ENCODE measurements around the gene SGCD.

Gene SGCD

GRCh38 chr5:156451505-156451904, 124.5 kb downstream of the SGCD start:
- no peak for DNase-seq (ENCODE audit: extremely low read depth, insufficient read length)
- TF ChIP-seq, protein P1, sequence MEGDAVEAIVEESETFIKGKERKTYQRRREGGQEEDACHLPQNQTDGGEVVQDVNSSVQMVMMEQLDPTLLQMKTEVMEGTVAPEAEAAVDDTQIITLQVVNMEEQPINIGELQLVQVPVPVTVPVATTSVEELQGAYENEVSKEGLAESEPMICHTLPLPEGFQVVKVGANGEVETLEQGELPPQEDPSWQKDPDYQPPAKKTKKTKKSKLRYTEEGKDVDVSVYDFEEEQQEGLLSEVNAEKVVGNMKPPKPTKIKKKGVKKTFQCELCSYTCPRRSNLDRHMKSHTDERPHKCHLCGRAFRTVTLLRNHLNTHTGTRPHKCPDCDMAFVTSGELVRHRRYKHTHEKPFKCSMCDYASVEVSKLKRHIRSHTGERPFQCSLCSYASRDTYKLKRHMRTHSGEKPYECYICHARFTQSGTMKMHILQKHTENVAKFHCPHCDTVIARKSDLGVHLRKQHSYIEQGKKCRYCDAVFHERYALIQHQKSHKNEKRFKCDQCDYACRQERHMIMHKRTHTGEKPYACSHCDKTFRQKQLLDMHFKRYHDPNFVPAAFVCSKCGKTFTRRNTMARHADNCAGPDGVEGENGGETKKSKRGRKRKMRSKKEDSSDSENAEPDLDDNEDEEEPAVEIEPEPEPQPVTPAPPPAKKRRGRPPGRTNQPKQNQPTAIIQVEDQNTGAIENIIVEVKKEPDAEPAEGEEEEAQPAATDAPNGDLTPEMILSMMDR (IDR thresholded peaks at IDR 0.05; ENCODE audit: insufficient read depth, low read length, poor library complexity, severe bottlenecking), result no peak
- Histone ChIP-seq H3K36me3 (ENCODE audit: control insufficient read depth, insufficient read depth, low read length) (no peaks in the 10 kb centered on the region), H3K4me3 (replicated peaks; ENCODE audit: low read depth, low read length) (no peak overlapping the region), H3K27me3 (replicated peaks; ENCODE audit: control insufficient read depth, insufficient read depth, low read length) (no peaks in the 10 kb centered on the region)

DNA sequence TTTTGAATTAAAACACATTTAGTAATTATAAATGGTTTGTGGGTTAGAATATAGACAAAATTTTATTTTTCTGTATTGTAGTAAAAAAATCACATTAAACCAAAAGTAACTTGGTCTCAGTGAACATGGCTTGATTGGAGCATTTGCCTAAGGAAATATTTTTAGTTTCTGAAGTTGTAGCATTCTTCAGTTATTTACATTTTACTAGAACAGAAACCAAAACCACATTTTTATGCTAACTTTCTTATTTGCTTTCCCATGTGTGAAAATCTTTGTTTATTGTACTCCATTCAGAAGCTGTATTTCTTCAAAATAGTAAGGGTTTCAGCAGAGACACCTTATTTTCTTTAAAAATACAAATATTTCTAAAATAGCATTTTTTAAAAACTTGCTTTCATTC, 129.9 kb downstream of the SGCD start:
- DNase-seq (ENCODE audit: extremely low read depth, insufficient read length), result no peak
- H3K36me3 ChIP-seq (ENCODE audit: control insufficient read depth, insufficient read depth, low read length), result no peaks in the 10 kb centered on the region
- TF ChIP-seq, protein P1 (IDR thresholded peaks at IDR 0.05; ENCODE audit: insufficient read depth, low read length, poor library complexity, severe bottlenecking), result no peak

GRCh38 chr5:156459812-156460385, 132.9 kb downstream of the SGCD start:
- no peak overlapping the region for H3K4me3 ChIP-seq (replicated peaks; ENCODE audit: low read depth, low read length)
- no peaks in the 10 kb centered on the region for H3K36me3 ChIP-seq (ENCODE audit: control insufficient read depth, insufficient read depth, low read length)
- TF ChIP-seq, protein P1 (IDR thresholded peaks at IDR 0.05; ENCODE audit: insufficient read depth, low read length, poor library complexity, severe bottlenecking), result no peak
- H3K27me3 ChIP-seq (replicated peaks; ENCODE audit: control insufficient read depth, insufficient read depth, low read length), result no peaks in the 10 kb centered on the region
- no peak for DNase-seq (ENCODE audit: extremely low read depth, insufficient read length)

More for the DNA sequence above, 129.9 kb downstream of the SGCD start:
- Histone ChIP-seq H3K4me3 (replicated peaks; ENCODE audit: low read depth, low read length) (no peak overlapping the region), H3K27me3 (replicated peaks; ENCODE audit: control insufficient read depth, insufficient read depth, low read length) (no peaks in the 10 kb centered on the region)

GRCh38 chr5:156460471-156460870, 133.5 kb downstream of the SGCD start:
- Histone ChIP-seq H3K4me3 (replicated peaks; ENCODE audit: low read depth, low read length) (no peak overlapping the region), H3K27me3 (replicated peaks; ENCODE audit: control insufficient read depth, insufficient read depth, low read length) (no peaks in the 10 kb centered on the region), H3K36me3 (ENCODE audit: control insufficient read depth, insufficient read depth, low read length) (no peaks in the 10 kb centered on the region)
- no peak for DNase-seq (ENCODE audit: extremely low read depth, insufficient read length)
- TF ChIP-seq, protein P1 (IDR thresholded peaks at IDR 0.05; ENCODE audit: insufficient read depth, low read length, poor library complexity, severe bottlenecking), result no peak

DNA sequence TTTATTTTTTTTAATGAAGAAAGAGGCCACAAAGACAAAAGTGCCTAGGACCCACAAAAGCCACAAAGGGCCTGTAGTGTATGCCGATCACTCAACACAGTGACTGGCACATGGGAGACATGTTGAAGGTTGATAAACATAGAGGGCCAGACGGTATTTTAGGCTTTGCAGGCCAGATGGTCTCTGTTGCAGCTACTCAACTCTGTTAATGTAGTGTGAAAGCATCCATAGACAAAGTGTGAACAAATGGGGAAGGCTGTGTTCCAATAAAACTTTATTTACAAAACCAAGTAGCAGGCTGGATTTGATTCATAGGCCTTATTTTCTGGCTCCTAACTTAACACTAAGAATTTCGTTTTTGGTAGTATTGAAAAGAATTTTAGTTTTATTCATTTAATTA, 139.9 kb downstream of the SGCD start:
- TF ChIP-seq, protein P1 (IDR thresholded peaks at IDR 0.05; ENCODE audit: insufficient read depth, low read length, poor library complexity, severe bottlenecking), result no peak
- no peak for DNase-seq (ENCODE audit: extremely low read depth, insufficient read length)
- Histone ChIP-seq H3K27me3 (replicated peaks; ENCODE audit: control insufficient read depth, insufficient read depth, low read length) (no peaks in the 10 kb centered on the region), H3K36me3 (ENCODE audit: control insufficient read depth, insufficient read depth, low read length) (no peaks in the 10 kb centered on the region), H3K4me3 (replicated peaks; ENCODE audit: low read depth, low read length) (no peak overlapping the region)

GRCh38 chr5:156469636-156470035, 142.7 kb downstream of the SGCD start:
- Histone ChIP-seq H3K36me3 (ENCODE audit: control insufficient read depth, insufficient read depth, low read length) (no peaks in the 10 kb centered on the region), H3K4me3 (replicated peaks; ENCODE audit: low read depth, low read length) (no peak overlapping the region), H3K27me3 (replicated peaks; ENCODE audit: control insufficient read depth, insufficient read depth, low read length) (no peaks in the 10 kb centered on the region)
- no peak for DNase-seq (ENCODE audit: extremely low read depth, insufficient read length)
- TF ChIP-seq, protein P1 (IDR thresholded peaks at IDR 0.05; ENCODE audit: insufficient read depth, low read length, poor library complexity, severe bottlenecking), result no peak
